HG02973 (cell line): Measurements from ENCODE around the gene ZNF532.

Experiments used
- ATAC-seq: cut with Tn5 transposase; IDR thresholded peaks from one replicate; pipeline ENCODE4 v1.9.1; 2021; ENCODE audit warnings: moderate library complexity; ENCODE audit not compliant: unreplicated experiment

Gene ZNF532

GRCh38 chr18:59033359-59033758, 168.7 kb downstream of the ZNF532 start:
- no peak for ATAC-seq

- ATAC-seq = no peak
Measured at GRCh38 chr18:59033974-59034373, 169.3 kb downstream of the ZNF532 start.

GRCh38 chr18:59035591-59035990, 170.9 kb downstream of the ZNF532 start:
- ATAC-seq = no peak
